IPS-NIHi7 (cell line): ENCODE results near the gene NKD2.
A peak's percentile ranks its signal among the peaks of the same experiment; 100 is the strongest.
"Not testable (repeated sequence)": the region's sequence is repeated elsewhere in the genome, so short reads cannot be mapped to it uniquely, and the experiment has no call there.

Experiments used
- DNase-seq: peaks from one replicate; pipeline ENCODE4 v3.0.0; 2012; ENCODE audit warnings: mixed read lengths; ENCODE audit errors: extremely low spot score

Gene NKD2

GRCh38 chr5:1057485-1058082 lies 49.0 kb downstream of the NKD2 start:
- no peak for DNase-seq

DNA sequence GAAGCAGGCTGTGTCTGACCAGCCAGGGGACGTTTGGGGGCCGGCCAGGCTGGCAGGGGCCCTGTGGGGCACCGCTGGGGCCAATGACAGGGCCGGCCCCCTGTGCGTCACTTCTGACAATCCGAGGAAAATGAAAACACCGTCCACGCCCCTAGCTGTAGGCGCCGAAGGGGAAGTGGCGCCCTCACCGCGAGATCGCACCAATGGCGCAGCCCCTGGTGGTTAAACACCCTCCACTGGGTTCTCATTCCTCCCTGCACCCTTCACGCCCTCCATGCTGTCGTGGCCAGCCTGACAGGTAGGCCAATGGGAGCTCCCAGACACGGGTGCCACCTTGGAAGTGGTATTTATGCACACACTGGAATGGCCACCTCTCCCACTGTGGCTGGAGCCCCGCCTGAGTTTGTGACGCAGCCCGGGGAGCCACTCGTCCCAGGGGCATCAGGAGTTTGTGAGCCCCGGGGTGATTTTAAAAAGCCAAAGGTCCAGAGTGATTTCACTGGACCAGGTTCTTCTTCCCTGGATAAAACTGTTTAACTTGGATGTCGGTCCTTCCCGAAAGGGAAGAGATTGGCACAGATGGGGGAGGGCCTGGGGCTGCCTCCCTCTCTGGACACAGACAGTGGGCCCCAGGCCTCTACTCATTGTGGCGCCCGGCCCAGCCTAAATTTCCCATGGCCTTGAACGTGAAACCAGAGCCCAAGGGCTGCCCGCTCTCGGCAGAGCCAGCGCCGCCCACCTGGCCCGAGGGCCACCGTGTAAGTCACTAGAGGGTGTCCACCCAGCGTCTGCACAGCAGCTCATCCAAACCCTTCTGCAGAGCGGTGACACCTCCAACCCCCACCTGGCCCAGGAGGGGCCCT lies 49.7 kb downstream of the NKD2 start:
- DNase-seq, result no peak

DNA sequence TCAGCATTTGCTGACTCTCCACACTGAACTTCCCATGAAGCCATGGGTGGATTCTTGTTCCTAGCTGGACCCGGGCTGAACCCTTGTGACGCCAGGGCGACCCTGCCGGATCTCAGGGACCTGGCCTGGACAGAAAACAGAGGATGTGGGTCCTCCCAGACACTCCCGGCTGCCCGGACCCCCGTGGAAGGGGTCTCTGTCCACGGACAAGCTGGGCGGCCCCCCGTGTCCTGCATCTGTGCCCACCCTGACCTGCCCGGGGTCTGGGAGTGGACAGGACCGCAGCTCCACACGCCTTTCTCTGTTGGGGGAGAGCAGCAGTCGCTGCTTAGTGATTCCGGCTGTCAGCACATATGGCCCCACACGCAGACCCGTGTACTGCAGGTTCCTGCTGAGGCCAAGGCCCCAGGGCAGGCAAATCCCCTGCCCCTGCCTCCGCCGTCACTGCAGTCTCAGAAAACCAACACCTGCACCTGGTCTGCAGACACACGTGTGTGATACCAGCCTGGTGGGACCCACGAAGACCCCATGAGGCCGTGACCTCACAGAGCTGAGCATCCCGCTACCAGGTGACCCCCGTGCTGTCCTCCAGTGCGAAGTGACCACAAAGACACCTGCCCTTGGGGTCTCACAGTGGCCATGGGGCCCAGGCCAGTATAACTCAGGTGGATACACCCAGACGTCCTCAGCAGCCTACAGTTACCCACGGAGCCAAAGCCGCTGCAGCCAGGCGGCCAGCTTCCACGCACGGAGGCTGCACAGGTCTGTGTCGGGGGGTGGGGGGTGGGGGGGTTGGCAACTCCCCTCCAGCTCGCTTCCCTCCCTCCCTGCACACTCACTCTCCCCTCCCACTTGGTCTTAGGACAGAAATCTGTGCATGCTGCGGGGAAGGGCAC lies 50.6 kb downstream of the NKD2 start:
- no peak for DNase-seq

GRCh38 chr5:1059884-1060263 lies 51.3 kb downstream of the NKD2 start:
- DNase-seq, result no peak

DNA sequence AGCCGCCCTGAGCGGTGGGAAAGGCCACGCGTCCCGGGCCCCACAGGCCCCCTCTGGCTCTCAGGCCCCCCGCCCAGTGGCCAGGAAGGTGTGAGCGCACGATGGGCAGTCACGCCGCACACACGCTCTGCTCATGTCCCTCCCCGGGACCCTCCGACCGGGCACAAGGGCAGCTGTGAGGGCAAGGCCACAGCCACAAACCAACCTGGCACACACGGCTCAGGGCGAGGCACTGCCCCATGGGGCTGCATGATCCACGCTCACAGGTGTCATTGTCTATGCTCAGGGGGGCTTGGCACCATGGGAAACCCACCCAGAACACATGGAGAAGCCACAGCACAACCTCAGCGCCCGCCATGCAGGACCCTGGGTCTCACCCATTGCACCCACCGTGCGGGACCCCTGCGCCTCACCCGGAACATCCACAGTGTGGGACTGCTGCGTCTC lies 52.0 kb downstream of the NKD2 start:
- no peak for DNase-seq

GRCh38 chr5:1061292-1061691 lies 52.7 kb downstream of the NKD2 start:
- not testable (repeated sequence) for DNase-seq

DNA sequence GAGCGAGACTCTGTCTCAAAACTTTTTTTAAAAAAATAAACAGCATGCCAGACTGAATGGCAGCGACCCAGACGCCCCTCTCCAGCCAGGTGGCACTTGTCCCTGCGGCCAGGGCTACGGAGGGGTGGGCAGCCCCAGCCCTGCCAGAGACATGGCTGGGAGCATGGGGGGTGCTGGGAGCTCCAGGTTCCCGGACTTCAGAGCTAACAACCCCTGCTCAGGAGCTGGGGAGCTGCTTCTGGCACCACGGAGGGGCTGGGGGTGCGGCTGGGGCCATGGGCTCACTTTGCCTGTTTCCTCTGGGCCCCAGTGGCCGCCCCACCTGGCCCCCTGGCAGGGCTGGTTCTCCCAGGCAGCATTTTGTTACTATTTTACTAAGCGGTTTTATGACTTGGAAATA lies 53.3 kb downstream of the NKD2 start:
- no peak for DNase-seq

DNA sequence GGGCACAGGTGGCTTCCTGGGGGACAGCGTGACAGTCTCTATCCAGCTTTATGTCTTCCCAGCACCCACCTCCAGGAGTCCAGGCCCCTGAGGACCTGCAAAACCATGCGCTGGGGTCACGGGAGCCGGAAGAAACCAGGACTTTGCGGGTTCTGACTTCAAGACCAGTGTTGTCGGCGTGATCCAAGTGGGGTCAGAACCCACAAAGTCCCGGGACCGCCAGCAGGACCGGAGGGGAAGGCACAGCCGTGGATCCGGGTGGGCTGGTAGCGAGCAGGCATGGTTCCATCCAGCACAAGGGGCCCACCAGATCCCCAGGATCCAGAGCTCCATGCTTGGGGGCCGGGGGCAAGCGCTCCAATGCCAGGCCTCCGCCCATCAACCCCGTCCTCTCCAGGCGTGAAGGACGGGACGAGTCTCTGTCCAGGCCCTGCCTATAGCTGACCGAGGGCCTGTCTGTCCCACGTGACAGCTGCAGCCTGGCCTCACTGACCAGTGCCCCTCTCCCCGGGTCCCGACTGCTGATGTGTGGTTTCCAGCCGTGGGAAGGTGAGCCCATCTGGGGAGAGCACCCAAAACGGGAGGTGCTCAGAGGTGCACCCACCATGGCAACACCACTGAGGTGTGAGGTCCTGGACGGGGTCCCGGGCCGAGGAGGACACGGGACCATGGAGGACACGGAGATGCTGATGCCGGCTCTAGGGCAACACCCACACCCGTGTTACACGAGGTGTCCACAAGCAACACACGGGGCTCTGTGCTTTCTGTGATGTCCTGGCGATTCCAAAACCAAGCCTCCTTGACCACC lies 54.4 kb downstream of the NKD2 start:
- no peak for DNase-seq

DNA sequence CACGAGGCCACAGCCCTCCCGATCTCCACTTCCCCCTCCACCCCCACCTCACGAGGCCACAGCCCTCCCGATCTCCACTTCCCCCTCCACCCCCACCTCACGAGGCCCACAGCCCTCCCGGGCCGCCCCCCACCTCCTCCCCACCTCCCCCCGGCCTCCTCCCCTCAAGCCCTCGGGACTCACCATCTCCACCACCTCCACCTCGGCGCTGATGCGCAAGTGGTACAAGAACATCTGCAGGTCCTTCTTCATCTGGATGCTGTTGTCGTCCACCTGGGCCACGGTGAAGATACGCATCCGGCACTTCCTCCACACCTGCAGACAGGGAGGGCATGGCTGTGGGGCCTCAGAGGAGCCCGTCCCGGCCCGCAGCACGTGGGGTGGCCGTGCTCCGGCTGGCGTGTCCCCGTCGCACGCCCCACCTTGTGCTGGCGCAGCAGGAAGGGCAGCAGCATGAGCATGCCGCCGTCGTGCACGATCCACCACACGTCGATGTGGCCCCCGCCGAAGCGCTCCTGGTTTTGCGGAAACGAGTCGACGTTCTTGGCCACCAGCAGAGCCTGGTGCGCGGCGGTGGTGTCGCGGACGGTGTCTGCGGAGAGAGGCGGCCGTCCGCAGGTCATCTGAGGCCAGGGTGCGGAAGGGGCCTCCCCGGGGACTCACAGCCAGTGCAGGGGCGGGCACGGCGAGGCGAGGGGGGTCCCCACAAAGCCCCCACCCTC lies 55.2 kb downstream of the NKD2 start:
- DNase-seq, result no peak

DNA sequence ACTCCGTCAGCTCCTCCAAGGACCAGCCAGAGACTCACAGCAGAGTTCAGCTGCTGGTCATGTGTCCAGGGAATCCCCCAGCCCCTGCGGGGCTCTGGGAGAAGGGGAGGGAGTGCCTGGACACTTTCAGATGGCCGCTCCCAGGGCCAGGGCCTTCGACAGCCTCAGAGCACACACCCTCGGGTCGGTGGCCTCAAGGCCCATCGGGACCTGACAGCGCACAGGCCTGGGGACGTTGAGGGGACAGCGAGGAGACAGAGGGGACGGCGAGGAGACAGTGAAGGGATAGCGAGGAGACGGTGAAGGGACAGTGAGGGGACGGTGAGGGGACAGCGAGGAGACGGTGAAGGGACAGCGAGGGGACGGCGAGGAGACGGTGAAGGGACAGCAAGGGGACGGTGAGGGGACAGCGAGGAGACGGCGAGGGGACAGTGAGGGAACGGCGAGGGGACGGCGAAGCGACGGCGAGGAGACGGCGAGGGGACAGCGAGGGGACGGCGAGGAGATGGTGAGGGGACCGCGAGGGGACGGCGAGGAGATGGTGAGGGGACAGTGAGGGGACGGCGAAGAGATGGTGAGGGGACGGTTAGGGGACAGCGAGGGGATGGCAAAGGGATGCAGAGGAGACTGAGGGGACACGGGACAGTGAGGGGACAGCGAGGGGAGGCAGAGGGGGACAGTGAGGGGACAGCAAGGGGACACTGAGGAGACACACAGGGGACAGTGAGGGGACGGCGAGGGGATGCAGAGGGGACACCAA lies 56.0 kb downstream of the NKD2 start:
- DNase-seq, result no peak

DNA sequence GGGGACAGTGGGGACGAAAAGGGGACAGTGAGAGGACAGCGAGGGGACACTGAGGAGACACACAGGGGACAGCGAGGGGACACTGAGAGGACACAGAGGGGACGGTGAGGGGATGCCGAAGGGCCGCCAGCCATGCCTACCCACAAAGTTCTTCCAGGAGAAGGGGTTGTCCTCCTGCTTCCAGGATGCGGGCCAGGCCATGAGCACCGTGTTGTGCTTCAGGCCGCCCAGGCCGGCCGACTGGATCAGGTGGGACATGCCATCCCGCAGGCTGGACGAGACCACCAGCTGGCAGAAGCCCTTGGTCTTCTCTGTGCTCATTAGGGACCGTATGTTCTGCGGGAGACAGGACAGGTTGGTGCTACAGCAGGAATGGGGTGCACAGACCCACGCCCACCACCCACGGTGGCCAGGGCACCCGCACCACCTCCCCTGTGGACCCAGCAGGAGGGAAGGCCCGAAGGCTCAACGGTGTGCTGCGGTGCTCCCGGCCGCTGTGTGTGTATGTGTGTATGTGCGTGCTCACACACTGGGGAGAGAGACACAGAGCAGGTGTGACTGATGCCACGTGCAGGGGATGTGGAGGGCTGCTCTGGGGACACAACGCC lies 56.6 kb downstream of the NKD2 start:
- no peak for DNase-seq

DNA sequence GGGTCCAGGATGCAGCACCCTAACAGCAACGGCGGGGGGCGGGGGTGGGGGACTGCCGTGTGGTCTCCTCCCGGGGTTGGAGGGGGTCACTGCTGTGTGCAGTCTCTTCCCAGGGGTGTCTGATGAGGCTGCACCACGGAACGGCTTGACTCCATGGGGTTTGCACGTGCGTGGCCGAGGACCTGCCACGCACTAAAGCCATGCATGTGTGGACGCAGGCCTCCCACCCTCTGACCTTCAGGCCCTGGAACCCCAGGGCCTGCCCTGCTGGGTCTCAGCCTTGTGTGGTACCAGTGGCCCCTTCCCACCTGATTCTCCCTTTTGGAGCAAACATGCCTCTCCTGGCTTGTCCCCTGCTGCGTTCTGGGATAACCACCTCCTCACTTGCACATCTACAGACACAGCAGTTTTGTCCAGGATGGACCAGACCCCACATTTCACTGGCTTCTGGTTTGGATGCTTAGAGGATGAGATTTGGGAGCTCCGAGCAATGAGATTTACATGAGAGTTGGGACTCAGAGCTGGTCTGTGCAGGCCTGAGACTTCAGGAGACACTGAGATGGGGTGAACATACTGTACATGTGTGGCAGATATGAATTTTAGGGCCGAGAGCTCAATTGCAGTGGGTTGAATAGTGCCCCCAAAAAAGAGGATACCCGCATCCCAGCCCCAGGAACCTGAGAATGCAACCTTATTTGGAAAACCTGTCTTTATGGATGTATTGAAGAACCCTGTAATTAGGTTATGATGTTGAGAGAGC lies 57.5 kb downstream of the NKD2 start:
- DNase-seq, result no peak

- DNase-seq, result no peak
Observed at GRCh38 chr5:1066676-1067075, 58.1 kb downstream of the NKD2 start.

- no peak for DNase-seq
Observed at GRCh38 chr5:1067141-1068121, 58.8 kb downstream of the NKD2 start.

GRCh38 chr5:1068204-1068894 lies 59.7 kb downstream of the NKD2 start:
- peak; percentile 63 for DNase-seq

DNA sequence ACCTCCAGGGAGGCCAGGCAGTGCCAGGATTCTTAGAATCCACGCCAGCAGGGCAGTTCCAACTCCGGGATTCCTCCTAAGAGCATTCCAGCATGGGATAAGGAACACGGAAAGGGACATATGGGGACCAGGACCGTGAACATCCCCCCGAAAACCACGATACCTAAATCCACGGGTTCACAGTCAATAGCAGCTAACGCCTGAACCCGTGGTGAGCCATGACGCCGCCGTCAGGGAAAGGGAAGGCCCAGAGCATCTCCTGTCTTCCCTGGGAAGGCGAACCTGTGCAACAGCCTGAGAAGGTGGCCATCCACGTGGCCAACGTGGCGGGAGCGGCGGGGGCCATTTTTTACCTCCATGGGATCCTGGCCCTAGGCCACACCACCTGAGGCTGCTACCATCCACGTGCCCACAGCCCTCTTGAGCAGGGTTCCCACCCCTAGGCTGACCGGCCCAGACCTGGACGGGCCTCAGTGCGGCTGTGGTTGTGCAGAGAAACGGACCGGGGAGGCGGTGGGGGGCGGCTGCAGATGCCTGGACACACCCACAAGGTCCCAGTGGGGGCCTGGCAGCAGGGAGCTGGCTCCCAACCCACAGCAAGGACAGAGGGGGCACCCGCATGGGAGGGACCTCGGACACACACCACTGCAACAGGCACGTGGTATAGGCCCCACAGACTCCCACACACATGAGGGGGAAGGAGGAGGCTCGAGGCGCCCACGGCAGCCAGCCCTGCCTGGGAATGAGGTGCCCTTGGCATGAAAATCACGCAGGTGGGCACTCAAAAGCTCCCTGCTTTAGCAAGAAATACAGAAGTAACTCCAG lies 60.5 kb downstream of the NKD2 start:
- no peak for DNase-seq
